Ectodermal cell (in vitro differentiated cells): ENCODE results near the gene COX8C.
"Not testable (repeated sequence)": the region's sequence is repeated elsewhere in the genome, so short reads cannot be mapped to it uniquely, and the experiment has no call there.

Experiments used
- H3K27ac ChIP-seq: 2 replicates; pipeline ENCODE4 v1.7.0; 2013; ENCODE audit warnings: mild to moderate bottlenecking, low read depth, low read length; ENCODE audit not compliant: insufficient read depth, poor library complexity, severe bottlenecking
- H3K27me3 ChIP-seq: 2 replicates; pipeline ENCODE4 v1.7.0; 2013; ENCODE audit warnings: mild to moderate bottlenecking, low read length; ENCODE audit not compliant: insufficient read depth, control insufficient read depth, poor library complexity, severe bottlenecking
- H3K36me3 ChIP-seq: one replicate; pipeline ENCODE4 v1.7.0; 2013; ENCODE audit warnings: low read length; ENCODE audit not compliant: control insufficient read depth, insufficient read depth
- H3K4me1 ChIP-seq: one replicate; pipeline ENCODE4 v1.7.0; 2013; ENCODE audit warnings: low read length; ENCODE audit not compliant: control insufficient read depth, insufficient read depth
- H3K4me3 ChIP-seq: 2 replicates; pipeline ENCODE4 v1.7.0; 2013; ENCODE audit warnings: low read depth, low read length, control low read depth; ENCODE audit not compliant: insufficient read depth
- H3K9me3 ChIP-seq: 2 replicates; pipeline ENCODE4 v1.7.0; 2013; ENCODE audit warnings: mild to moderate bottlenecking, low read length, moderate library complexity; ENCODE audit not compliant: control insufficient read depth
- WGBS, 2 experiments: methylation state at CpG; one replicate each; pipeline ENCODE4 v1.1.7; 2013; ENCODE audit warnings: missing lambda C conversion rate in 2 of 2; 5-methylcytosine and 5-hydroxymethylcytosine counted together

COX8C gene

DNA sequence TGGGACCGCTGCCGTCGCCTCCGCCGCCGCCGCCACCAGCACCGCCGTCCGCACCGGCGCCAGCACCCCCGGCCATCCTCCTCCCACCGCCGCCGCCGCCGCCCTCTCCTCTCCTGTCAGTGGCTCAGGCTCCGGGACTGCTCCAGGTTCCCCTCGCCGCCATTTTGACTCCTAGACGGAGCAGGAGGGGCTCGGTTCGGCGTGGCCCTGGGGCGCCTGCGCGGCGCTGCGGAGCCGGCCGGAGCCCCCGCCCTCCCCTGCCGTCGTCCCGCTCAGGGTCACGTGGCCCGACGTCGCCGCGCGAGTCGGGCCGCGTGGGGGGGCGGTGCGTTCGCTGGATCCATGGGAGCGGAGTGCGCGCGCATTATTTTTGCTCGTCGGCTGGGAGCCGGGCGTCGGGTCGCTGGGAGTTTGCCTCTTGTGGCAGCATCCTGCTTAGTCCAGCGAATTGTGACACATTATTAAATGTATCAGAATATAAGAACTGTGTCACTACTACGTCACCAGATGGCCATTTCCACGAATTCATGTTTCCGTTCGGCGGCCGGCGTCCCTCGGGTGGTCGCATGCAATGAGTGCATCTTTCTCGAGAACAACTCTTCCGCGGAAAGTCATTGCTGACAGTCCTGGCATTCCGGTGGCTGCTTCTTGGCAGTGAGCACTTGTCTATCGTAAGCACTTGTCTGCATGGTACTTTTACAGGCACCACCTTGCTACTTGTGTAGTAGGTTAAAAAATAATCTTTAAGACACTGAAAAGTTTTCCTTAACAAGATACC, 13.9 kb upstream of the COX8C start, which contains the start of gene BTBD7:
Gene BTBD7 (minus strand): TSS at position 184 of the 778 bp plus-strand sequence. CDS start 36,985 bp downstream, outside the sequence.
- H3K36me3 ChIP-seq, result no peaks in the 10 kb centered on the region
- H3K4me3 ChIP-seq, result peak within 1 kb of the TSS; percentile 92
- no peaks in the 10 kb centered on the region for H3K9me3 ChIP-seq
- peaks cover 14% of the 10 kb centered on the region for H3K4me1 ChIP-seq
- H3K27me3 ChIP-seq, result no peaks in the 10 kb centered on the region
- 0% methylated on average over 74 of the region's 74 CpGs for WGBS, 2 experiments
- H3K27ac ChIP-seq, result peak within 1 kb of the TSS; percentile 84

DNA sequence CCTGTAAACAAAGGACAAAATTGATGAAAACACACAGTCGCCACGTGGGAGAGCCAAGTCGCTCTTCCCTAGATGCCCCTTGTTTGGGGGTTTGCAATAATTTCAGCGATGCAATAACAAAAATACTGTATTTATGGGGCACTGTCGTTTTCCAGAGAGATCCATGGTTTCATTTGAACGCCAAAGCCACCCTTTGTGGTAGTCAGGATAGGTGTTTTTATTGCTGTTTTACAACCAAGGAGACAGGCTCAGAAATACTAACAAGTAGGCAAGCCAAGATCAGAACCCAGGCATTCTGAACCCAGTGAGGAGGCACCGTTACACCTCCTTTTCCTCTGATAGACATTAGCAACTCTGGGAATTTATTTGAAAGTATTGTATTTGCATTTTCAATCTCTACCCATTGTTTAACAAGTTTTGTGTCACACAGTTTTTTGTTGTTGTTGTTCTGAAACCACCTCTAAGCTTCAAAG, 13.3 kb upstream of the COX8C start:
- peak overlapping the region; percentile 67 for H3K27ac ChIP-seq
- 12 to 23% methylated on average over 7 of the region's 7 CpGs for WGBS, 2 experiments
- H3K4me3 ChIP-seq, result peak overlapping the region; percentile 92
- no peaks in the 10 kb centered on the region for H3K27me3 ChIP-seq
- H3K9me3 ChIP-seq, result no peaks in the 10 kb centered on the region
- peaks cover 14% of the 10 kb centered on the region for H3K4me1 ChIP-seq
- H3K36me3 ChIP-seq, result no peaks in the 10 kb centered on the region

DNA sequence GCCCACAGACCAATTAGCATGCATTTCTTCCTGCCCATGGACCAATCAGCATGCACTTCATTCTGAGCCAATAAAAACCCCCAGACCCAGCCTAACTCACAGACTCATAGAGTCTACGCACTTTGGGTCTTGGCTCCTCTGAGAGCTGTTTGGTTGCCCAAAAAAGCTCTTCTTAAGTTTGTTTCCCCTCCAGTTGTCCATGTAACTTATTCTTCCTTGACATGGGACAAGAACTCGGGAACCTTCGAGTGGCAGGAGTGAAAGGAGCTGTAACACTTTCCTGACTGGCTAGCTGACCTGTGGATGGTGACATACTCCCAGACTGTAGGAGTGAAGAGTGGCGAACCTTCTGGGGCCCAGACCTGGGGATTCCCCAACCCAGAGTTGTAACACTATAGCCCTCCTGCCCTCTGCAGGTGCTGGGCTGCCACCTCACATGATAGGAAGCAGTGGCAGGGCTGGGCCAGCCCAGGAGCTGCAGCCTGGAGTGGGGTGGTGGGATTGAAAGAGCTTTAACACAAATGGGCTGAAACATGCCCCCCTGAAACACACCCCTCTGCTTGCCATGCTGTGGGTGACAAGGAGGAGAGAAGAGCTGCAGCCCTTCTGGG, 9.7 kb upstream of the COX8C start:
- Histone ChIP-seq H3K36me3 (peaks cover 4% of the 10 kb centered on the region), H3K27ac (no peak overlapping the region), H3K4me3 (no peak overlapping the region), H3K4me1 (peaks cover 8% of the 10 kb centered on the region), H3K27me3 (no peaks in the 10 kb centered on the region), H3K9me3 (peaks cover 3% of the 10 kb centered on the region)
- WGBS, 2 experiments, result 92 to 95% methylated on average over 4 of the region's 4 CpGs

DNA sequence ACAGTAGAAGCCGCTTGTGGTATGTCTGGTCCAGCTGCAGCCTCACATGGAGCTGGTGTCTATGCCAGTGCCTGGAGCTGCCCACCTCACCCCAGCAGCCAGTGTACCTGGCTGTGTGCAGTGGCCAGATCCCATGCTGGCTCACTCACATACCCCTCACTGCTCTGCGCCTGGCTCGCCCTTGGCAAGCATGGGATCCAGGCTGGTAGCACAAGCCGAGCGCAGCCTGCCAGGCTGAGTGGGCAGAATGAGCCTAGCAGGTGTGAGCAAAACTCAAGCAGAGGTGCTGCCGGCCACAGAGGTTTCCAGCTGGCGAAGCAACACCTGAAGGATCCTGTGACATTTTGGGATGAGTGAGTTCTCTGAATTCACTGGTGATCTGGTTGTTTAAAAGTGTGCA, 9.1 kb upstream of the COX8C start:
- H3K9me3 ChIP-seq, result peaks cover 5% of the 10 kb centered on the region
- H3K36me3 ChIP-seq, result peaks cover 4% of the 10 kb centered on the region
- no peaks in the 10 kb centered on the region for H3K27me3 ChIP-seq
- no peak overlapping the region for H3K27ac ChIP-seq
- 96 to 97% methylated on average over 7 of the region's 7 CpGs for WGBS, 2 experiments
- H3K4me1 ChIP-seq, result peaks cover 8% of the 10 kb centered on the region
- no peak overlapping the region for H3K4me3 ChIP-seq

DNA sequence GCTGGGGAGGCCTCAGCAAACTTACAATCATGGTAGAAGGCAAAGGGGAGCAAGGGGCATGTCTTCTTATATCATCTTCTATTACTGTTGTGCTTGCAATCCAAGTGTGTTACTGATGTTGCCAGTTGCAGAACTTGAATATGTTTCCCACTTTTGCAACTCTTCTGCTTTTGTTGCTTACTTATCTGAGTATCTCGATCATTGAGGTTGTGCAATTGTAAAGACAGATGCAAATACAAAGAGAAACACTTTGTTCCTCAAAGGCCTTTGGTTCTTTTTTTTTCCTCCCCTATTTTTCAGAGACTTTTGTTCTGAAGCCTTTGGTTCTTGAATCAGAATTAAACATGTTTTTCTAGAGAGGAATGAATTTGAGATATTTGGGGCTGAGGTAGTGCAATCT, 3.7 kb upstream of the COX8C start:
- H3K4me3 ChIP-seq, result no peak overlapping the region
- H3K9me3 ChIP-seq, result peaks cover 5% of the 10 kb centered on the region
- peaks cover 4% of the 10 kb centered on the region for H3K36me3 ChIP-seq
- peaks cover 7% of the 10 kb centered on the region for H3K4me1 ChIP-seq
- 68 to 83% methylated on average over 1 of the region's 1 CpG for WGBS, 2 experiments
- peak overlapping the region; percentile 85 for H3K27ac ChIP-seq
- H3K27me3 ChIP-seq, result no peaks in the 10 kb centered on the region

DNA sequence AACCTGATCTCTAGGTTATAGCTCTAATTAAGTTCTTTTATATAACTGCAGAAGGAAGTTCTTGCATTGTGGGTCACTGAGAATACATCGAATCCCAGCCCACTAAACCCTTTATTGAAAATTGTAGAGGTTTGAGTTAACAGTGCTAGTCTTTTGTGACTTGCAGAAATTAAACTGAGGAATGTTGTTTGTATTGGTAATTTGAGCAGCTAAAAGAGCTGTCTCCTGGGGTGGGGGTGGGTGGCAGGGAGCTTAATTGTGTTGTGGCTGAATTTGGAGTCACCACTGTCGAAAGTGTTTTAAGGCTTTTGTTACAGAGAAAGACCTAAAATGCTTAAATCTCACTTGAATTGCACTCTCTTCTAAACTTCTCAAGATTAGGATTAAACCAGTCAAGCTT, 3.2 kb upstream of the COX8C start:
- 0 to 8% methylated on average over 1 to 2 of the region's 2 CpGs for WGBS, 2 experiments
- Histone ChIP-seq H3K27ac (peak overlapping the region; percentile 85), H3K9me3 (peaks cover 5% of the 10 kb centered on the region), H3K27me3 (no peaks in the 10 kb centered on the region), H3K4me1 (peaks cover 7% of the 10 kb centered on the region), H3K4me3 (peak overlapping the region; percentile 11), H3K36me3 (peaks cover 4% of the 10 kb centered on the region)

DNA sequence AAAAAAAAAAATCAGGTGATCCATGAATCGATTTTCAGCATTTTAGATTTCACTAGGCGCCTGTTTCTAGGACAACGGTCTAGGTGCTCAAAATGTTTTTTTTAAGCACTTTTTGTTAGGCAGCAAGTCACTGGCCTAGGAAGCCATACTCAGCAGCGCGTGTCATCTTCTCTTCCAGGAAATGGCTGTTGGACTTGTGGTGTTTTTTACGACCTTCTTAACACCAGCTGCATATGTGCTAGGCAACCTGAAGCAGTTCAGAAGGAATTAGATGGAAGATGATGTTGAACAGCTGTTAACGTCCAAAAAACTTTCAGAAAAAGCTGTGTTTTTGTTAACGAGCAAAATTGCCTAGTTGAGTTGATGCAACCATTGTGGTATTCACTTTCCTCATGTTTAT, 868 bp downstream of the COX8C start:
- Histone ChIP-seq H3K4me1 (peaks cover 7% of the 10 kb centered on the region), H3K4me3 (no peak overlapping the region), H3K27ac (no peak overlapping the region), H3K27me3 (no peaks in the 10 kb centered on the region), H3K36me3 (no peaks in the 10 kb centered on the region), H3K9me3 (no peaks in the 10 kb centered on the region)
- WGBS, 2 experiments, result 94% methylated on average over 8 of the region's 8 CpGs

DNA sequence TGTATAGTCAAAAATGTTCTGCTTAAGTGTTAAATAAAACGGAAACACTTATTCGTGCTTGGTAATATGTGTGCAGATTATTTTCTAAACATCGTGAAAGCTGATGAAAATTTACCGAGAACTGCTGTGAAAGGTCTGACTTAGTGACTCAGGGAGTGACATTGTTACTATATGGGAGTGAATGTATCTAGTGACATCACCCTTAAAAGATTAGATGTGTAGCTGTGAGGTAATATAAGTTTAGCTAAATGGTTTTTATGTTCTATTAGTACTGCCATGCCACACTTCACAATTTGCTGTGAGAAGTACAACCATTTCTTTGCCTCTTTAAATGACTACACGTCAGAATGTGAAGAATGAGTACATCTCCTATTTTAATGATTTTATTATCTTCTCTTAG, 1.3 kb downstream of the COX8C start:
- no peaks in the 10 kb centered on the region for H3K9me3 ChIP-seq
- WGBS, 2 experiments, result 95 to 96% methylated on average over 4 to 5 of the region's 5 CpGs

DNA sequence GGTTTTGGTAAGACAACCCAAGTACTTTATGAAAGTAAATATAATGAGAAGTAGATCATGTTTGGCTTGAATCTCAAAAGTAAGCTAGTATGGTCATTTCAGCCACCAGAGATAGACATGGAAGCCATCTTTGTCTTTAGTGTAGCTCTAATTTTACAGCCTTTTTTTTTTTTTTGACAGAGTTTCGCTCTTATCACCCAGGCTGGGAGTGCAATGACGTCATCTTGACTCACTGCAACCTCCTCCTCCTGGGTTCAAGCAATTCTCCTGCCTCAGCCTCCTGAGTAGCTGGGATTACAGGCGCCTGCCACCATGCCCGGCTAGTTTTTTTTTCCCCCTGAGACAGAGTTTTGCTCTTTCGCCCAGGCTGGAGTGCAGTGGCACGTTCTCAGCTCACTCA, 7.9 kb downstream of the COX8C start:
- WGBS, 2 experiments, result 89 to 94% methylated on average over 6 of the region's 6 CpGs
- H3K36me3 ChIP-seq, result not testable (repeated sequence)

More for the DNA sequence above, 1.3 kb downstream of the COX8C start:
- Histone ChIP-seq H3K4me1 (peaks cover 7% of the 10 kb centered on the region), H3K36me3 (no peaks in the 10 kb centered on the region), H3K4me3 (no peak overlapping the region), H3K27me3 (no peaks in the 10 kb centered on the region), H3K27ac (no peak overlapping the region)

DNA sequence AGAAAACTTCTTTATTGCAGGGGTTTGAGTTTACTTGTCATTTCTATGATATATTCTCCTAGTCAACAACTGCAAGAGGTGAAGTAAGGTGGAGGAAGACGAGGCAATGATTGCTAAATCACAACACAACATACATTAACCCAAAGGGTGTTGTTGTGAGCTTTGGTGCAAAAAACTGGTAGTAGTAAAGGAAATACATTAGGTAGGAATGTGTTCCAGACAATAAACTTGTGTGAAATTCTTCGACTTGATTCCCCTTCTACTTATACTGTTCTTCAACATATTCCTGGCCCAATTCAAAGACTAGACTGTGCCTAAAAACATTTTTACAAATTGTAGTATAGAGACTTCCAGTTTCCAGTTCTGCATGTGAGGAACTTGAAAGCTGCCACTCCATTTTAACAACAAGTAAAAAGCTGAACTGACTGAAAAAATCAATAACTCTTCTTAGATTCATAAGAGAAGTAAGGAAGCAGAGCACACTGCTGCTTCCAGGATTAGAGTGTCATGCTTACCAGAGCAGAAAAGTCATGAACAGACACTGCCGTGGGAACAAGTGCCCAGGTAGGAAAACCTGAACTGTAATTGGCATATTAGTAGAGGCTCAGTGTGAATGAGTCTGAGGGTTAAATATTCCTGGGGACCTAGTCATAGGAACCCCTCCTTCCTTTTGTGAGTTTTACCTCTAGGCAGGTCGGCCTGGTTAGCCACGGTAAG, 22.2 kb downstream of the COX8C start:
- WGBS, 2 experiments, result 89 to 90% methylated on average over 4 of the region's 5 CpGs
- H3K27ac ChIP-seq, result no peak overlapping the region
- no peaks in the 10 kb centered on the region for H3K9me3 ChIP-seq
- H3K27me3 ChIP-seq, result no peaks in the 10 kb centered on the region
- H3K4me1 ChIP-seq, result no peaks in the 10 kb centered on the region
- no peaks in the 10 kb centered on the region for H3K36me3 ChIP-seq
- H3K4me3 ChIP-seq, result no peak overlapping the region

More for the DNA sequence above, 7.9 kb downstream of the COX8C start:
- H3K27me3 ChIP-seq, H3K4me3 ChIP-seq, H3K27ac ChIP-seq, H3K4me1 ChIP-seq, H3K9me3 ChIP-seq: not testable (repeated sequence)
